Spinal cord (tissue), 10 donors: ENCODE data around the gene PGP. TPM values are rescaled to one million over a fixed set of nuclear protein-coding genes. Genes with fewer than 3 reads are reported as not detected.
A peak's percentile ranks its signal among the peaks of the same experiment; 100 is the strongest.

ENCODE experiments used
- DNase-seq, 6 donors: peaks; one replicate each; pipeline versions ENCODE4 v3.0.0 to v3.0.0-alpha.2; 2013 to 2015; ENCODE audit warnings: low spot score in 6 of 6, low read depth in 4 of 6
- H3K27ac ChIP-seq: one replicate; pipeline ENCODE4 v1.5.1; 2013; ENCODE audit warnings: low read depth, low read length, control low read depth
- H3K27me3 ChIP-seq: one replicate; pipeline ENCODE4 v1.6.1; 2013; ENCODE audit warnings: low read length; ENCODE audit not compliant: control insufficient read depth, insufficient read depth
- H3K36me3 ChIP-seq: one replicate; pipeline ENCODE4 v1.6.1; 2013; ENCODE audit warnings: low read length; ENCODE audit not compliant: control insufficient read depth, insufficient read depth
- H3K4me1 ChIP-seq: one replicate; pipeline ENCODE4 v1.6.1; 2013; ENCODE audit warnings: low read length; ENCODE audit not compliant: control insufficient read depth, insufficient read depth
- H3K4me3 ChIP-seq: one replicate; pipeline ENCODE4 v1.5.1; 2013; ENCODE audit warnings: low read depth, low read length, control low read depth
- H3K9me3 ChIP-seq: one replicate; pipeline ENCODE4 v1.6.1; 2013; ENCODE audit warnings: low read length; ENCODE audit not compliant: control insufficient read depth, insufficient read depth
- WGBS: methylation state at CpG from one replicate; pipeline ENCODE4 v1.1.5; 2013; ENCODE audit warnings: missing lambda C conversion rate; ENCODE audit not compliant: insufficient coverage; 5-methylcytosine and 5-hydroxymethylcytosine counted together
- polyA plus RNA-seq, 2 donors: library from polyadenylated mRNA; unstranded; fragments of 120-200 nt; gene quantifications; one replicate each; pipeline ENCODE4 v1.2.1, GENCODE V29; 2013; ENCODE audit not compliant: insufficient read length in 2 of 2
- total RNA-seq, 2 donors: library from RNA; depleted of rRNA in 1 of 2; stranded (reverse); fragments of 120-200 nt in 1 of 2; fragments of >200 nt in 1 of 2; gene quantifications; one replicate each; pipeline versions ENCODE4 v1.2.3 to v1.2.4, GENCODE V29; 2013 to 2014
- donor health status: healthy.

Gene PGP
- total and polyA plus RNA-seq, 4 donors = 15.9 to 35.7 (median 21.8) TPM

- Histone ChIP-seq H3K4me3 (peak overlapping the region; percentile 36), H3K36me3 (peaks cover 39% of the 10 kb centered on the region), H3K4me1 (peaks cover 48% of the 10 kb centered on the region), H3K27ac (no peak overlapping the region), H3K9me3 (no peaks in the 10 kb centered on the region), H3K27me3 (peaks cover 3% of the 10 kb centered on the region)
- WGBS = 2% methylated on average over 44 of the region's 49 CpGs
- DNase-seq = peak in 1 of 6 donors; percentile 54
Observed at GRCh38 chr16:2195322-2196161, 19.1 kb downstream of the PGP start.

GRCh38 chr16:2194852-2195321 is 19.8 kb downstream of the PGP start:
- Histone ChIP-seq H3K9me3 (no peaks in the 10 kb centered on the region), H3K36me3 (peaks cover 45% of the 10 kb centered on the region), H3K4me1 (peaks cover 54% of the 10 kb centered on the region), H3K27ac (no peak overlapping the region), H3K4me3 (peak overlapping the region; percentile 36), H3K27me3 (peaks cover 3% of the 10 kb centered on the region)
- peak in 2 of 6 donors; percentile 37 to 83 for DNase-seq
- WGBS = 32% methylated on average over 7 of the region's 10 CpGs

GRCh38 chr16:2194166-2194834 is 20.3 kb downstream of the PGP start:
- peak in 1 of 6 donors; percentile 45 for DNase-seq
- Histone ChIP-seq H3K27ac (no peak overlapping the region), H3K4me1 (peaks cover 55% of the 10 kb centered on the region), H3K27me3 (peaks cover 3% of the 10 kb centered on the region), H3K4me3 (peak overlapping the region; percentile 36), H3K36me3 (peaks cover 51% of the 10 kb centered on the region), H3K9me3 (no peaks in the 10 kb centered on the region)
- 42% methylated on average over 11 of the region's 16 CpGs for WGBS

- no peaks in the 10 kb centered on the region for H3K27me3 ChIP-seq
- H3K4me3 ChIP-seq = no peak overlapping the region
- WGBS = 63% methylated on average over 11 of the region's 11 CpGs
- H3K36me3 ChIP-seq = peaks cover 80% of the 10 kb centered on the region
- DNase-seq = no peak
- H3K9me3 ChIP-seq = no peaks in the 10 kb centered on the region
- H3K4me1 ChIP-seq = peaks cover 49% of the 10 kb centered on the region
- H3K27ac ChIP-seq = no peak overlapping the region
Observed at GRCh38 chr16:2191446-2191706, 23.3 kb downstream of the PGP start.

- DNase-seq = peak in 1 of 6 donors; percentile 57
- H3K36me3 ChIP-seq = peaks cover 85% of the 10 kb centered on the region
- no peaks in the 10 kb centered on the region for H3K27me3 ChIP-seq
- WGBS = 59% methylated on average over 25 of the region's 25 CpGs
- peaks cover 49% of the 10 kb centered on the region for H3K4me1 ChIP-seq
- H3K27ac ChIP-seq = no peak overlapping the region
- no peak overlapping the region for H3K4me3 ChIP-seq
- no peaks in the 10 kb centered on the region for H3K9me3 ChIP-seq
Observed at GRCh38 chr16:2190659-2191445, 23.8 kb downstream of the PGP start.

GRCh38 chr16:2190002-2190658 is 24.5 kb downstream of the PGP start:
- no peak overlapping the region for H3K4me3 ChIP-seq
- no peaks in the 10 kb centered on the region for H3K9me3 ChIP-seq
- H3K36me3 ChIP-seq = peaks cover 93% of the 10 kb centered on the region
- peaks cover 42% of the 10 kb centered on the region for H3K4me1 ChIP-seq
- DNase-seq = no peak
- no peaks in the 10 kb centered on the region for H3K27me3 ChIP-seq
- H3K27ac ChIP-seq = no peak overlapping the region
- 72% methylated on average over 24 of the region's 24 CpGs for WGBS

GRCh38 chr16:2189252-2189893 is 25.3 kb downstream of the PGP start:
- Histone ChIP-seq H3K36me3 (peaks cover 96% of the 10 kb centered on the region), H3K27me3 (no peaks in the 10 kb centered on the region), H3K27ac (no peak overlapping the region), H3K4me1 (peaks cover 34% of the 10 kb centered on the region), H3K9me3 (no peaks in the 10 kb centered on the region), H3K4me3 (no peak overlapping the region)
- WGBS = 81% methylated on average over 19 of the region's 25 CpGs
- no peak for DNase-seq

GRCh38 chr16:2188395-2188794 is 26.2 kb downstream of the PGP start:
- WGBS = 92% methylated on average over 7 of the region's 8 CpGs
- H3K9me3 ChIP-seq = no peaks in the 10 kb centered on the region
- no peak overlapping the region for H3K27ac ChIP-seq
- H3K4me1 ChIP-seq = peaks cover 26% of the 10 kb centered on the region
- peaks cover 97% of the 10 kb centered on the region for H3K36me3 ChIP-seq
- H3K27me3 ChIP-seq = no peaks in the 10 kb centered on the region
- no peak overlapping the region for H3K4me3 ChIP-seq
- DNase-seq = no peak

- no peak for DNase-seq
- Histone ChIP-seq H3K4me1 (peaks cover 23% of the 10 kb centered on the region), H3K9me3 (no peaks in the 10 kb centered on the region), H3K27ac (no peak overlapping the region), H3K36me3 (peaks cover 100% of the 10 kb centered on the region), H3K27me3 (no peaks in the 10 kb centered on the region), H3K4me3 (no peak overlapping the region)
- 83% methylated on average over 17 of the region's 17 CpGs for WGBS
Observed at GRCh38 chr16:2187212-2187611, 27.4 kb downstream of the PGP start.
